Stimulated activated CD4-positive, alpha-beta T cell treated with anti-CD3 and anti-CD28 coated beads, Interleukin-1b, Interleukin-23, amount 100 ng/mL, for 24 hours (primary cell): ENCODE measurements around the gene AKAP7.
"Not testable (repeated sequence)": the region's sequence is repeated elsewhere in the genome, so short reads cannot be mapped to it uniquely, and the experiment has no call there.

ENCODE experiments used
- DNase-seq, 4 experiments: peaks; one replicate each; pipeline ENCODE4 v3.0.0-alpha.2; 2020; ENCODE audit warnings: low read depth in 4 of 4, low spot score in 1 of 4

The AKAP7 gene

DNA sequence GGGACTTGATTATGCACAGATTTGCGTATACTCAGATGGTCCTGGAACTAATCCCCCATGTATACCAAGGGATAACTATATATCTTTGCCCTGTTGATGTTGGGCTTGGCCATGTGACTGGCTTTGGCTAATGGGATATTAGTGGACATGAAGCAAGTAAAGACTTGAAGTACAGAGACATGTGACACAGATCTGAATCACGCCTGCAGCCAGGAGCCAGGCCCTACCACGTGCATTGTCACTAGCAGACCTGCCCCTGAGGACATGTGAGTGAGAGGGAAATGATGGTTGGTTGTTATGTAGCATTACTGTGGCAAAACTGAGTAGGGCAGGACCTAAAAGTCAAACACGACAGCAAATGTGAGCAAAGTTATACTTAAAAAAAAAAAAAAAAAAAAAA, 155.7 kb downstream of the AKAP7 start:
- DNase-seq = no peak

DNA sequence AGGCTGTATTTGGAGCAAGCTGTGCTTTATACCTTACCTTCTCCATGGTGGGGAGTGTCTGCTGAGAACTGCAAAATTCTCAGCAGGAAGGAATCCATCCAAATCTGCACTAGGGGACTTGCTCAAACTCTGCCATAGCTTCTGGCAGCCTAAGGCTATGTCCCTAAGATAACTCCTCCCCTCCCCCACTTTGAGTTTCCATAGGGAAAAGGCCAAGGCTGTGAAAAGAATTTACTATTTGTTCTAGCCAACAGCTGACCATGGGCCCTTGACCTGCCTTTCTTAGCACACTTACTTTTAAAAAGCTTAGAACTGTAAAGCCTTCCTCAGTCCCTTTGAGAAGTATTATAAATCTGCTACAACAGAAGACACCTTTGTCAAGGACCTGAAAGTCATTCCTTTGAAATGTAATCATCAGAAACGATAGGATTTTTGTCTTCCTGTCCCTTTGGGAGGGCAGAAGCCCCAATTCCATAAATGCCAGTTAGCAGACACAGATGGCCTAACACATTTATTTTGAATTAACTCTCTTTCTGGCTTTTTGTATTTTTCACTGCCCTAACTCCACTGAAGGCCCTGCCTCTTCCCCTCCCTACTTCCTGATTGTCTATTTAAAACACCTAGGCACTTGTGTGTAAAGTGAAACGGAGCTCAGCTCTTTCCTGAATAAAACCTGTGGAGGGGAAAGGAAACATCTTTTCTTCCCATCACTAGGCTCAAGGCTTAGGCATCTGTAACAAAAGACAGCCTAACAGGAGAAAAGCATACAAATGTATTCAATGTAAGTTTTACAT, 157.1 kb downstream of the AKAP7 start:
- DNase-seq = no peak

DNA sequence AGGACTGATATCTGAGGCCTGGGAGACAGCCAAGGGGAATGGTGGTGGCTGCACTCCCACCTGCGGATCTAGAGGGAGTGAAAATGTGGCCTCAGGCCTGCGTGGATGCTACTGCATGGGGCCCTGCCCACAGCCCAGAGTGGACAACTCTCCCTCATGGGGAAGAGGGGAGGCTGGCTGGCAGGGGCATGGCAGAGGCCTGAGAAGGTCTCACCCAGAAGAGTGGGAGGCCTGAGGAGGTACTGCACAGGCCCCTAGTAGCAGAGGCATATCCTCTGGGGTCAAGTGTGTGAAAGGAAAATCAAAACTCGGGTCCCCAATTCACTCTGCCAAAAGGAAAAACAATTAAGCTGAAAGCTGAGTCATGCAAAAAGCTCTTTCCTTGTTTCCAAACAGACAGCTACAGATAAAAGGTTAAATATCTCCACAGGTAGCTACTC, 158.2 kb downstream of the AKAP7 start:
- DNase-seq = no peak

DNA sequence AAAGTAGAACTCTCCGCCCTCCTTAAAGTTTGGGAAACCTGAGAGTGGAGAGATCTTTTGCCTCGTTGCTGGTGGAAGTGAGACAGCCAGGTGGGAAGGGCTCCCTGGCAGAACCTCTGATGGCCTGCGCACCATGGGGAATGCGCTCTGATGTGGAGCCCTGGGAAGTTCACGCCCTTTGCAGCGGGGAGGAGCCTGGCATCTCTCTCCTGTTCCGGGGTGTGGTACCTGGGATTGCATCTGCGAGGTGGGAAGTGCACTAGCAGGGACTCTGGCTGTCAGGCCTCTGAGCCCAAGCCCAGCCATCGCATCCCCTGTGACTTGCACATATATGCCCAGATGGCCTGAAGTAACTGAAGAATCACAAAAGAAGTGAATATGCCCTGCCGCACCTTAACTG, 159.8 kb downstream of the AKAP7 start:
- no peak for DNase-seq

DNA sequence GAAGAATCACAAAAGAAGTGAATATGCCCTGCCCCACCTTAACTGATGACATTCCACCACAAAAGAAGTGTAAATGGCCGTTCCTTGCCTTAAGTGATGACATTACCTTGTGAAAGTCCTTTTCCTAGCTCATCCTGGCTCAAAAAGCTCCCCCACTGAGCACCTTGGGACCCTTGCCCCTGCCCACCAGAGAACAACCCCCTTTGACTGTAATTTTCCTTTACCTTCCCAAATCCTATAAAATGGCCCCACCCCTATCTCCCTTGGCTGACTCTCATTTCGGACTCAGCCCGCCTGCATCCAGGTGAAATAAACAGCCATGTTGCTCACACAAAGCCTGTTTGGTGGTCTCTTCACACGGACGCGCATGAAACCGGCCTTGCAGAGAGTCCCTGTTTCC, 165.6 kb downstream of the AKAP7 start:
- DNase-seq = not testable (repeated sequence)

DNA sequence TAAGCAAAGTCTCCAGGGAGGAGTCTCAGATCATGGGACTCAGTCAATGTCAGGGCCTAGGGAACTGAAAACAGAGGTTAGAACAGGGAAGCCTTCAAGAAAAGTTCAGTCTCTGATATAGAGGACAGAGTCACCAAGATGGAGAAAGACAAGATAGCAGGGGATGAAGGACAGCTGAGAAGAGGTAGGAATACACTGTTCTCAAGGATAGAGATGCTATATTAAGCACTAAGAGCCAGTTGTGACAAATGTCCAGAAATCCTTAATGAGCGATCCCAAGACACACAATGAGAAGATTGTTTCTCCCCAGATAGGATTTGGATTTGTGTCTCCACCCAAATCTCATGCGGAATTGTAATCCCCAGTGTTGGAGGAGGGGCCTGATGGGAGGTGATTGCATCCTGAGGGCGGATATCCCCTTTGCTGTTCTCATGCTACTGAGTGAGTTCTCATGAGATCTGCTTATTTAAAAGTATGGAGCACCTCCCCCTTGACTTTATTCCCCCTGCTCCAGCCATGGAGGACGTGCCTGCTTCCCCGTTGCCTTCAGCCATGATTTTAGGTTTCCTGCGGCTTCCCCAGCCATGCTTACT, 168.2 kb downstream of the AKAP7 start:
- DNase-seq = no peak

DNA sequence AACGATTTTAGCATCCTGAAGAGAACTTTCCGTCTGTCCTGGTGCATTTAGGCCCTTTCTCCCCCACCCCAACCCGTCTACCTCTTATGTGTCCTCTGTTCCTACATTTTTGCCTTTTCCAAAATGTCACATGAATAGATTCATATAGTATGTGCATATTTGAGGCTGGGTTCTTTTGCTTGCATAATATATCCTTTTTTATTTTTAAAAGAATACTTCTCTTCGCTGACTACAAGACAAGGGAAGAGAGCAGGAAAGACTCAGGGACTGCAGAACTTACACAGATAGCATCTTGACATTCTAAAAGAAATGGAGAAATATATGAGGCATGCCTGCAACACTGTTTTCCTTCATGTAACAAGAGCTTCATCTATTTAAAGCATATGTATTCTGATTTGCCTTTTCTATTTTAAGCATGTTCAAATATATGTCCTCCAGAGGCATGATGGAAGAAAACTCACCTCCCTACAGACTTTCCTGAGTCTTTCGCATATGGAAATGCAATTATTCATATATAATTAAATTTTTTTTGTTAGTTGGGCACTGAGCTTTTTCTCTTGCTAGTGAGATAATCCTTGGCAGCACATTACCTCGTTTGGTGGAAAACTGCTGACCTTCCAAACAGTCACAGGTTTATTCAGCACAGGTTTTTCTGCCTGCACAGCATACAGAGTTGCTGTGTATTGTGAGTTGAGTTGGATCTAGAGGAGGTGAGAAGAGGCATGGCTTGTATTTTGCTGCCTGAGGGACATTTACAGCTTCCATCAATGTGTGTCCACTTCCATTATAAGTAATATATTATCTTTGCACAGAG, 170.0 kb downstream of the AKAP7 start:
- DNase-seq = no peak

DNA sequence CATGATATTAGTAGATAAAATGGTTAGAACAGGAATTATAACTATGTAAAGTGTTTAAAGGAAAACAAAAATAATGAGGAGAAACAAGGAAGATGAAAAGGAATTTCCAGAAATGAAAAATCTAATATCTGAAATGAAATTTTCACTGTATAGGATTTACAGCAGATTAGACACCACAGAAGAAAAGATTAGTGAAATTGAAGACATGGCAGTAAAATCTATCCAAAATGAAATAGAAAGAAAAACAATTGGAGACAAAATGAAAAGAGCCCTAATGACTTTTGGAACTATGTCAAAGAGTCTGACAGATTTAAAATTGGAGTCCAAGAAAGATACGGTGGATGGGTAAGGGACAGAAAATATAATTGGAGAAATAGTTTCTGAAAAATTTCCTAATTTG, 174.2 kb downstream of the AKAP7 start:
- DNase-seq = no peak

DNA sequence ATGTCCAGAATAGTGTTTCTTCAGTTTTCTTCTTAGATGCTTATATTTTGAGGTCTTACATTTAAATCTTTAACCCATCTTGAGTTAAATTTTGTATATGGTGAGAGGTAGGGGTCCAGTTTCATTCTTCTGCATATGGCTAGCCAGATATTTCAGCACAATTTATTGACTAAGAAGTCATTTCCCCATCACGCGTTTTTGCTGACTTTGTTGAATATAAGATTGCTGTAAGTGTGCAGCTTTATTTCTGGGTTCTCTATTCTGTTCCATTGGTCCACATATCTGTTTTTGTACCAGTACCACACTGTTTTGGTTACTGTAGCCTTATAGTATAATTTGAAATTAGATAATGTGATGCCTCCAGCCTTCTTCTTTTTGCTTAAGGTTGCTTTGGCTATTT, 179.6 kb downstream of the AKAP7 start:
- no peak for DNase-seq

DNA sequence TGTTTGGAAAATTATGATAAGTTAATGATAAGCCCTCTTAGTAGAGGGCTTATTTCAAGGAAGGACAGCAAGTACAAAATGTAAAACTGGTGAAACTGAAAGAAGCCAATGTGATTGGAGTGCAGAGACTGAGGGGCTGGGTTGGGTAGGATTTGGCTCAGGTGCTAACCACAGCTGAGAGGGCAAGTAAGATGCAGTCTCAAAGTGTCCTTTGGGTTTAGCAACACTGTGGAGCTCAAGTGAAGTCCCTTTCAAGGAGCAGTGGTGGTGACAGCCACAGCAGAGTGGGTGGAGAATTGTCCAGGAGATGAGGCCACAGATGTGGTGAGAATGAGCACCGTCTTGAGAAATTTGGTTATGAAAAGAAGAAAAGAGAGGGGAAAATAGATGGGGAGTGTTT, 181.4 kb downstream of the AKAP7 start:
- DNase-seq = no peak

DNA sequence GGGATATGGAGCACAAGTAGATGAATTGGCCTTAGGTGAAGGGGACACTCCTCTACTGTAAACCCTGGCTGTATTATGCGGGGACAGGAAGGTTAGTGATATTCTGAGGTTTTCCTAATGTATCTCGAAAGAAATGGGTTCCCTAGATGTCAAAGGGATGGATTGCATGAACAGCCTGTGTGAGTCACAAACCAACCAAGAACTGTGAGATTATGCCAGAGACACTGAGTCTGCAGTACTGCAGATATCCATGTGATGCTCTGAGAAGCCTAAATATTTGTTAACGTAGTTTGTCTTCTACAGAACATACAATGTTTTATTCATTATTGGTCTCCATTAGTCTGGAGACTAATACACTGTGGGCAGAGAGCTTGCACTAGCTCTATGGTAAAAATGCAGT, 182.2 kb downstream of the AKAP7 start:
- no peak for DNase-seq

DNA sequence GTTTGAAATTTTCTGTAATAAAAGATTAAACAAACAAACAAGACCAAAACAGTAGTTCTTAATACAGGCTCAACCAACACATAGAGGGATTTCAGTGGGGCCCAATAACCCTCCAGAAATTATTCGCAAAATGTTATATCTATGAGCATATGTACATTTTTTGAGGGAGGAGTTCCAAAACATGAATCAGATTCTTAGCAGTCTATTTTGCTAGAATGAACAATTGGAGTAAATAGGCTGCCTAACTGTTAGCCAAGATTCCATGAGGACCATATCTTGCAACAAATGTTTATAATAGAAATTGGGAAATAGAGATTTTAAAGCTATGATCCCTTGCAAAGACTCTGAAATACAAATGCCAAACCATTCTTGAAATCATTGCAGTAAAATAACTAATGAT, 186.3 kb downstream of the AKAP7 start:
- no peak for DNase-seq

DNA sequence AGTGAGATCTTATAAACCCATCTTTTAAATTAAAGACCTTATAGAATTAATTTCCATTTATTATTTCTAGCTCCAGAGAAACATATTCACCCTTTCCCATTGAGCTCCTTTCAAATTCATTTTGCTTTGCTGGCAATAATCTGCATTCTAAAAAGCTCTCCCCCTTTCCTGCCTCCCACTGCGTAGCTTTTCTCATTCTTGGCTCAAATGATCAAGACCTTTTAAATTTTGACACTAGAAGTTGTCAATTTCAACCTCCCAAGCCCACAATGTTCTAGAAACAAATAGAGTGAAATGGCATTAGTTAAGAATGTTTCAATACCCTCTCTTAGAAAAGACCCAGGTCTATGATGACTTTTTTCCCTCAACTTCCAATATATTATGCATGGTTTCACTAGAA, 186.9 kb downstream of the AKAP7 start:
- DNase-seq = no peak

DNA sequence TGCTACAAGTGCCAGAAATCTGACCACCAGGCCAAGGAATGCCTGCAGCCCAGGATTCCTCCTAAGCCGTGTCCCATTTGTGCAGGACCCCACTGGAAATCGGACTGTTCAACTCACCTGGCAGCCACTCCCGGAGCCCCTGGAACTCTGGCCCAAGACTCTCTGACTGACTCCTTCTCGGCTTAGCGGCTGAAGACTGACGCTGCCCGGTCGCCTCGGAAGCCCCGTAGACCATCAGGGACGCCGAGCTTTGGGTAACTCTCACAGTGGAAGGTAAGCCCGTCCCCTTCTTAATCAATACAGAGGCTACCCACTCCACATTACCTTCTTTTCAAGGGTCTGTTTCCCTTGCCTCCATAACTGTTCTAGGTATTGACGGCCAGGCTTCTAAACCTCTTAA, 190.4 kb downstream of the AKAP7 start:
- not testable (repeated sequence) for DNase-seq

DNA sequence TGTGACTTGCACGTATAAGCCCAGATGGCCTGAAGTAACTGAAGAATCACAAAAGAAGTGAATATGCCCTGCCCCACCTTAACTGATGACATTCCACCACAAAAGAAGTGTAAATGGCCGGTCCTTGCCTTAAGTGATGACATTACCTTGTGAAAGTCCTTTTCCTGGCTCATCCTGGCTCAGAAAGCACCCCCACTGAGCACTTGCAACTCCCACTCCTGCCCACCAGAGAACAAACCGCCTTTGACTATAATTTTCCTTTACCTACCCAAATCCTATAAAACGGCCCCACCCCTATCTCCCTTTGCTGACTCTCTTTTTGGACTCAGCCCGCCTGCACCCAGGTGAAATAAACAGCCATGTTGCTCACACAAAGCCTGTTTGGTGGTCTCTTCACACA, 193.5 kb downstream of the AKAP7 start:
- not testable (repeated sequence) for DNase-seq

DNA sequence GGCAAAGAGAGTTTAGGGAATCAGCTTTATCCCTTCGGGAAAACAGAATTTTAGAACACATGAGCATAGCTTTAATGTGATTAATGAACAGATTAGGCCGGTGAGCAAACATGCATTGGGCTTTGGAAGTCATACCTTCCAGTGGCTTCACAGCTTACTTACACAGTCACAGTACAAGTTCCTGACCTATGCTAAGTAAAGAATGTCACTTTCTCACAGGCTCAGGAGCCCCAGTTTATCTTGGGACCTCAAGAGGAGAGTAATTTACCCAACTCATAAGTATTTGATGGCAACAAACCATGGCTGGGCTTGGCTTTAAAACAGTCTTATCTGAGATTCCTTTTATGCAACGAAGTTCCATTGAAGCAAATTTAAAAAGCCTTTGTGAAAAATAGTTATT, 195.9 kb downstream of the AKAP7 start:
- no peak for DNase-seq

DNA sequence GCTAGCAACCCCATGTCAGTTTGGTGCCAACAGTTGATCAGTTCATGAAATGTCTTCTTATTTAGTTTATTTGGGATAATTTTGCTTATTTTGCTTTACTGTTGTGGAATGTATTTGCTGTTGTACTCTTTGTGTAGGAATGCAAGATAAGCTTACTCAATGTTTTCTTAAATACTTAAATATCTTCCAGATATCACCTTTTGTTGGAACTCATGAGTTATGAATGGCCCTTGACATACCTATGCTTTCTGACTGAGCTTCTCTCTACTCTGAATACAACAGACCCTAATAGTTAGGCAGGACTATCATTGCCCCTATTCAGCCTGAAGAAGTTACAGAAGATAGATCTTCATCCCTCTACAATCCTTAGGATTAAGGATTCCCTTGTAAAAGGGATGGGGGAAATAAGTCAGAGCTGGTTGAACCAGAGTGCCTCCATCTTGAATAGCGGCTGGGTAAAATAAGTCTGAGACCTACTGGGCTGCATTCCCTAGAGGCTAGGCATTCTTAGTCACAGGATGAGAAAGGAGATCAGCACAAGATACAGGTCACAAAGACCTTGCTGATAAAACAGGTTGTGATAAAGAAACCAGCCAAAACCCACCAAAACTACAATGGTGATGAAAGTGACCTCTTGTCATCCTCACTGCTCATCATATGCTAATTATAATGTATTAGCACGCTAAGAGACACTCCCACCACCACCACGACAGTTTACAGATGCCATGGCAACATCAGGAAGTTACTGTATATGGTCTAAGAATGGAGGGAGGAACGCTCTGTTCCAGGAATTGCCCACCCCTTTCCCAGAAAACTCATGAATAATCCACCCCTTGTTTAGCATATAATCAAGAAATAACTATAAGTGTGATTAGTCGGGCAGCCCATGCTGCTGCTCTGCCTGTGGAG, 196.9 kb downstream of the AKAP7 start:
- no peak for DNase-seq
